Measurements from ENCODE around the gene RFTN1. TPM values are rescaled to one million over a fixed set of nuclear protein-coding genes. Genes with fewer than 3 reads are reported as not detected.
A peak's percentile ranks its signal among the peaks of the same experiment; 100 is the strongest.

The RFTN1 gene
- total RNA-seq, 1 experiment from 2014 or later, result 2.2 TPM

- H3K27ac ChIP-seq (ENCODE audit: insufficient read length, low read depth, low read length), result no peak overlapping the region
- H3K9ac ChIP-seq (ENCODE audit: extremely low read depth, insufficient read length, low read length), result no peak overlapping the region
- H2AK5ac ChIP-seq (ENCODE audit: insufficient read length, low read length), result no peak overlapping the region
- H3K23ac ChIP-seq (ENCODE audit: insufficient read length, low read depth, low read length), result no peak overlapping the region
- H2BK120ac ChIP-seq (ENCODE audit: low read depth, low read length, poor library complexity, severe bottlenecking), result no peak overlapping the region
- no peaks in the 10 kb centered on the region for H3K27me3 ChIP-seq (ENCODE audit: insufficient read depth, low read length)
- H3K4me3 Mint-ChIP-seq, result no peak overlapping the region
- no peak overlapping the region for H4K8ac ChIP-seq (replicated peaks; ENCODE audit: insufficient read length, low read depth, low read length)
- H2BK5ac ChIP-seq (ENCODE audit: insufficient read length, low read length), result no peak overlapping the region
- DNase-seq, result no peak
- H3K4me1 ChIP-seq (ENCODE audit: insufficient read depth, low read length), result no peaks in the 10 kb centered on the region
- H4K20me1 ChIP-seq (ENCODE audit: control insufficient read depth, insufficient read depth, insufficient read length), result no peaks in the 10 kb centered on the region
- H3K9me3 ChIP-seq (ENCODE audit: control insufficient read depth, low read depth, low read length), result no peaks in the 10 kb centered on the region
- H3K4me2 ChIP-seq (ENCODE audit: insufficient read depth, insufficient read length, low read length), result no peak overlapping the region
- no peaks in the 10 kb centered on the region for H3K23me2 ChIP-seq (ENCODE audit: insufficient read length, low read depth, low read length, poor library complexity, severe bottlenecking)
- peaks cover 2 to 27% (median 4%) of the 10 kb centered on the region in 3 experiments; a peak in 5 of 7 replicates for H3K36me3 Mint-ChIP-seq (ENCODE audit: insufficient read depth in 1 of 3, low read depth in 3 of 3)
- WGBS (ENCODE audit: extremely low coverage, insufficient read length, low lambda C conversion rate), result no CpG with 5 or more reads among the region's 7 CpGs
- H3K4me1 Mint-ChIP-seq, result peaks cover 11% of the 10 kb centered on the region in 2 experiments; a peak in 3 of 4 replicates
- peak overlapping the region in 1 of 3 experiments; percentile 2; a peak in 1 of 7 replicates for H3K27ac Mint-ChIP-seq
- H3K56ac ChIP-seq (ENCODE audit: insufficient read length, low read depth, low read length), result no peak overlapping the region
- H3K9me3 Mint-ChIP-seq, result no peaks in the 10 kb centered on the region
- no peaks in the 10 kb centered on the region for H3K27me3 Mint-ChIP-seq (ENCODE audit: low read depth)
- no peak overlapping the region for H2AFZ ChIP-seq (ENCODE audit: low read length)
- no peak overlapping the region for H4K5ac ChIP-seq (ENCODE audit: insufficient read length, low read depth, low read length)
- no peaks in the 10 kb centered on the region for H3K79me1 ChIP-seq (ENCODE audit: insufficient read depth, low read depth, low read length, poor library complexity, severe bottlenecking)
- H2BK12ac ChIP-seq (ENCODE audit: insufficient read length, low read depth, low read length), result no peak overlapping the region
- no peak overlapping the region for H3K4ac ChIP-seq (ENCODE audit: low read depth, low read length)
- no peak overlapping the region for H3K14ac ChIP-seq (ENCODE audit: insufficient read depth, low read length)
- H2BK20ac ChIP-seq (ENCODE audit: low read depth, low read length, poor library complexity, severe bottlenecking), result no peak overlapping the region
- TF ChIP-seq, protein P1, sequence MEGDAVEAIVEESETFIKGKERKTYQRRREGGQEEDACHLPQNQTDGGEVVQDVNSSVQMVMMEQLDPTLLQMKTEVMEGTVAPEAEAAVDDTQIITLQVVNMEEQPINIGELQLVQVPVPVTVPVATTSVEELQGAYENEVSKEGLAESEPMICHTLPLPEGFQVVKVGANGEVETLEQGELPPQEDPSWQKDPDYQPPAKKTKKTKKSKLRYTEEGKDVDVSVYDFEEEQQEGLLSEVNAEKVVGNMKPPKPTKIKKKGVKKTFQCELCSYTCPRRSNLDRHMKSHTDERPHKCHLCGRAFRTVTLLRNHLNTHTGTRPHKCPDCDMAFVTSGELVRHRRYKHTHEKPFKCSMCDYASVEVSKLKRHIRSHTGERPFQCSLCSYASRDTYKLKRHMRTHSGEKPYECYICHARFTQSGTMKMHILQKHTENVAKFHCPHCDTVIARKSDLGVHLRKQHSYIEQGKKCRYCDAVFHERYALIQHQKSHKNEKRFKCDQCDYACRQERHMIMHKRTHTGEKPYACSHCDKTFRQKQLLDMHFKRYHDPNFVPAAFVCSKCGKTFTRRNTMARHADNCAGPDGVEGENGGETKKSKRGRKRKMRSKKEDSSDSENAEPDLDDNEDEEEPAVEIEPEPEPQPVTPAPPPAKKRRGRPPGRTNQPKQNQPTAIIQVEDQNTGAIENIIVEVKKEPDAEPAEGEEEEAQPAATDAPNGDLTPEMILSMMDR (conservative IDR thresholded peaks at IDR 0.05), result no peak
- H3T11ph ChIP-seq (ENCODE audit: low read length), result no peak overlapping the region
- no peak overlapping the region for H2BK15ac ChIP-seq (ENCODE audit: low read depth, low read length)
- H4K91ac ChIP-seq (ENCODE audit: insufficient read length, low read depth, low read length), result no peak overlapping the region
- no peaks in the 10 kb centered on the region; the same call in 1 of the 2 replicates for H3K79me2 ChIP-seq (ENCODE audit: insufficient read depth, low read length)
- no peak overlapping the region for H3K18ac ChIP-seq (ENCODE audit: insufficient read length, low read depth, low read length)
These were observed 197.9 kb downstream of the RFTN1 start for GRCh38 chr3:16315623-16316022.
